ENCODE measurements around the gene WNK2. TPM values are rescaled to one million over a fixed set of nuclear protein-coding genes. Genes with fewer than 3 reads are reported as not detected.
A peak's percentile ranks its signal among the peaks of the same experiment; 100 is the strongest.

WNK2 gene
- total and polyA plus RNA-seq, 12 donors = 1.1 to 17.6 (median 8.4) TPM

DNA sequence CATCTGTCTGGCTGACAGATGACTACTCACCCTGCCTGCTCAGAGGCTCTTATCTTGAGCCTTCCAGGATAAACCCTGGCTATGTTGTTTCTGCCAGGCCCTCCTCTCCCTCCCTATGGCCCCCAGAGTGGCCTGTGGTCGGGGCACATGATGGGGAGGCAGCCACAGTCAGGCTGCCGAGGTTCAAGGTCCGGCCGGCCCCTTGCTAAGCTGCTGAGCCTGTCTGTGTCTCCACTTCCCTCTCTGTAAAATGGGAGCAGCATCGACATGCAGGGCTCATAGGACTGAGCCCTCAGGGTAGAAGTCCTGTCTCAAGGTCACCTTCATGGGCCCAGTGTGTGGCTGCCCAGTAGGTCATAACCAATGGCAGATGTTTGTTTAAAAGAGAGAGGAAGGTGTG, 28.5 kb downstream of the WNK2 start:
- TF ChIP-seq CTCF (IDR thresholded peaks at IDR 0.05) = no peak
- no peak for TF ChIP-seq POLR2A (IDR thresholded peaks at IDR 0.05)
- H3K36me3 ChIP-seq (replicated peaks in 1 of 2) = no peaks in the 10 kb centered on the region
- 68 to 89% (median 72%) methylated on average over 1 to 5 of the region's 5 CpGs for WGBS, 4 donors
- intact Hi-C loops (cut with DNase I) = no loop called here
- DNase-seq = no peak
- H3K27ac ChIP-seq = no peak overlapping the region
- peaks cover 0 to 6% of the 10 kb centered on the region in 2 donors for H3K4me1 ChIP-seq (replicated peaks in 1 of 2)
- no peaks in the 10 kb centered on the region for H3K9me3 ChIP-seq (replicated peaks in 1 of 3)
- no peak overlapping the region for H3K4me3 ChIP-seq
- H3K27me3 ChIP-seq = no peaks in the 10 kb centered on the region

- H3K27me3 ChIP-seq = no peaks in the 10 kb centered on the region
- intact Hi-C loops (cut with DNase I) = loop anchor here in 1 of 2 donors (5.0 kb wide), 1 partner anchor 51 kb away; no protein-coding TSS in a partner anchor
- TF ChIP-seq POLR2A (IDR thresholded peaks at IDR 0.05) (no peak), CTCF (IDR thresholded peaks at IDR 0.05) (no peak)
- H3K4me1 ChIP-seq (replicated peaks in 1 of 2) = no peaks in the 10 kb centered on the region
- WGBS, 4 donors = 50 to 74% (median 59%) methylated on average over 1 of the region's 1 CpG
- H3K36me3 ChIP-seq (replicated peaks in 1 of 2) = no peaks in the 10 kb centered on the region
- no peak overlapping the region for H3K4me3 ChIP-seq
- no peak overlapping the region for H3K27ac ChIP-seq
- no peaks in the 10 kb centered on the region for H3K9me3 ChIP-seq (replicated peaks in 1 of 3)
- no peak for DNase-seq
These were observed 32.1 kb downstream of the WNK2 start for GRCh38 chr9:93216073-93216365.

DNA sequence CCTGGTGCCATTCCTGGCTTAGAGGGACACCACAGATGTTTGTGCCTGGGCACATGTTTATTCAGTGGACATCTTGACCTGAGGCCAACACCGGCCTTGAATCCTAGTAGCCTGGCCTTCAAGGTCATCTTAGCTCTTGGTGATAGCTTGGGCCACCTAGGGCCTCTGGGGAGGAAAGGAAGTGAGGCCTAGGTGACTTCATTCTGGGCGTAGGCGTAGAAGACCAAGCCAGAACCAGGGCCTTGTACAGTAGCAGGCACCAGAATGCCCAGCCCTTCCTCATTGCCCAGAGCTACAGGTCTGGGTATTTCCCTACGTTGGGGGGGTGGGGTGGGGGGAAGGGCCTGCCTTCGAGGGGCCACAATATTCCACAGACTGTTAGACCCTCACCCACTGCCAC, 33.8 kb downstream of the WNK2 start:
- Histone ChIP-seq H3K27ac (no peak overlapping the region), H3K36me3 (replicated peaks in 1 of 2) (no peaks in the 10 kb centered on the region), H3K4me1 (replicated peaks in 1 of 2) (no peaks in the 10 kb centered on the region), H3K27me3 (no peaks in the 10 kb centered on the region), H3K4me3 (no peak overlapping the region), H3K9me3 (replicated peaks in 1 of 3) (no peaks in the 10 kb centered on the region)
- peak in 1 of 7 donors; percentile 11 for DNase-seq
- intact Hi-C loops (cut with DNase I) = loop anchor here in 1 of 2 donors (5.0 kb wide), 1 partner anchor 50 kb away; no protein-coding TSS in a partner anchor
- TF ChIP-seq CTCF (IDR thresholded peaks at IDR 0.05) (no peak), POLR2A (IDR thresholded peaks at IDR 0.05) (no peak)
- WGBS, 4 donors = 75 to 100% (median 86%) methylated on average over 2 to 5 of the region's 5 CpGs

DNA sequence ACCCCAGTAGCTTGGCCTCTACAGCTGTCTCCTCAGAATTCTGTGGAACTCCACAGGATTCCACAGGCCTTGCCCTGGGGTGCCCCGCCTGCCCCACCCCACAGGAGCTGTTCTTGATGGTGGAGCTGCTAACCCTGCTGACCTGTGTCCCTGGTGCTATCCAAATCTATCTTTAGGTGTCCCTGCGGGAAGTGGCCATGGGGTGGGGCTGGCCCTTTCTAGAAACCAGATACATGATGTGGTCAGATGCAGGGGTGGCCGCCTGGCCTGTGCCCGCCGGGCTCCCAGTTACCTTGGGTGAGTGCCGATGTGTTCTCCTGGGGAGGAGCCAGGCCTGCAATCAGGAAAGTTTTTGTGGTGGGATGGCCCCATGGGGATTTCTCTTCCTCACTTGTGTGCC, 34.2 kb downstream of the WNK2 start:
- WGBS, 4 donors = 97 to 100% (median 97%) methylated on average over 1 to 6 of the region's 6 CpGs; no CpG with 5 or more reads in 1 of the 4 donors
- H3K27ac ChIP-seq = no peak overlapping the region

More for the DNA sequence above, 34.2 kb downstream of the WNK2 start:
- no peak for DNase-seq
- no peaks in the 10 kb centered on the region for H3K4me1 ChIP-seq (replicated peaks in 1 of 2)
- no peaks in the 10 kb centered on the region for H3K27me3 ChIP-seq
- H3K9me3 ChIP-seq (replicated peaks in 1 of 3) = no peaks in the 10 kb centered on the region
- TF ChIP-seq POLR2A (IDR thresholded peaks at IDR 0.05) (no peak), CTCF (IDR thresholded peaks at IDR 0.05) (no peak)
- no peak overlapping the region for H3K4me3 ChIP-seq
- H3K36me3 ChIP-seq (replicated peaks in 1 of 2) = no peaks in the 10 kb centered on the region
- intact Hi-C loops (cut with DNase I) = loop anchor here in 1 of 2 donors (5.0 kb wide), 1 partner anchor 49 kb away; no protein-coding TSS in a partner anchor

Measured in adrenal gland (tissue), 12 donors.